Measurements from ENCODE around the gene C15orf61.

C15orf61 gene

DNA sequence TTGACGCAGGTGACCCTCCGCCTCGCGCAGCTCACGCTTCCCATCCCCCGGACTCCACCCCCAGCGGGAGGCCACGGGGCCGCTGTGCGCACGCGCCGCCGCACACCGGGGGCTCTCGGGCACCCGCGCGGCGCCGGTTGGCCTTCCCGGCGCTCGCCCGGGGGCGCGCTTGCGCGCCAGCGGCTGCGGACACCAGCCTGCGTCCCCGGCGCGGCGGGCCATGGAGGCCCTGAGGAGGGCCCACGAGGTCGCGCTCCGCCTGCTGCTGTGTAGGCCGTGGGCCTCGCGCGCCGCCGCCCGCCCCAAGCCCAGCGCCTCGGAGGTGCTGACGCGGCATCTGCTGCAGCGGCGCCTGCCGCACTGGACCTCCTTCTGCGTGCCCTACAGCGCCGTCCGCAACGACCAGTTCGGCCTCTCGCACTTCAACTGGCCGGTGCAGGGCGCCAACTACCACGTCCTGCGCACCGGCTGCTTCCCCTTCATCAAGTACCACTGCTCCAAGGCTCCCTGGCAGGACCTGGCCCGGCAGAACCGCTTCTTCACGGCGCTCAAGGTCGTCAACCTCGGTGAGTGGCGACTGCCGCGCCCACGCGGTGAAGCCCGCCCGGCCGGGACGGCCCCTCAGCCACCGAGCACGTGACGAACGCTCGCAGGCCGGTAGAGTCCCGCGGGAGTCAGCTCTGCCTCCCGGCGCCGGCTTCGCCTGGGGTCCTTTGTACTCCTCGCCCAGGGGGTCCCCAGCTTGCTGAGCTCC lies at the start of gene C15orf61:
C15orf61 (plus strand) TSS at position 103 of the 754 bp plus-strand sequence; CDS start at position 221, 118 bp downstream.
- H3K4me1 ChIP-seq (ENCODE audit: control insufficient read depth, insufficient read depth, low read length), result peaks cover 20% of the 10 kb centered on the region
- H3K27ac ChIP-seq (ENCODE audit: low read depth, low read length), result peak within 1 kb of the TSS; percentile 71; the same call in 1 of the 2 replicates

GRCh38 chr15:67472957-67473356 lies 48.0 kb upstream of the C15orf61 start:
- no peak overlapping the region for H3K9ac ChIP-seq (ENCODE audit: low read length)
- no peaks in the 10 kb centered on the region for H3K27me3 ChIP-seq (ENCODE audit: control insufficient read depth, insufficient read depth, low read length)
- no peaks in the 10 kb centered on the region for H3K9me3 ChIP-seq (ENCODE audit: control insufficient read depth, insufficient read depth, low read depth, low read length)
- no peak overlapping the region for H3K4me3 ChIP-seq (ENCODE audit: low read depth, low read length)
- no peak overlapping the region for H3K27ac ChIP-seq (ENCODE audit: low read depth, low read length)
- H3K4me1 ChIP-seq (ENCODE audit: control insufficient read depth, insufficient read depth, low read length), result no peaks in the 10 kb centered on the region
- H3K36me3 ChIP-seq (ENCODE audit: control insufficient read depth, insufficient read depth, low read length), result no peaks in the 10 kb centered on the region

More for the DNA sequence above, at the start of gene C15orf61:
- H3K4me3 ChIP-seq (ENCODE audit: low read depth, low read length), result peak within 1 kb of the TSS; percentile 83
- H3K27me3 ChIP-seq (ENCODE audit: control insufficient read depth, insufficient read depth, low read length), result no peaks in the 10 kb centered on the region
- peak within 1 kb of the TSS; percentile 98 for H3K9ac ChIP-seq (ENCODE audit: low read length)
- H3K9me3 ChIP-seq (ENCODE audit: control insufficient read depth, insufficient read depth, low read depth, low read length), result no peaks in the 10 kb centered on the region
- H3K36me3 ChIP-seq (ENCODE audit: control insufficient read depth, insufficient read depth, low read length), result no peaks in the 10 kb centered on the region

DNA sequence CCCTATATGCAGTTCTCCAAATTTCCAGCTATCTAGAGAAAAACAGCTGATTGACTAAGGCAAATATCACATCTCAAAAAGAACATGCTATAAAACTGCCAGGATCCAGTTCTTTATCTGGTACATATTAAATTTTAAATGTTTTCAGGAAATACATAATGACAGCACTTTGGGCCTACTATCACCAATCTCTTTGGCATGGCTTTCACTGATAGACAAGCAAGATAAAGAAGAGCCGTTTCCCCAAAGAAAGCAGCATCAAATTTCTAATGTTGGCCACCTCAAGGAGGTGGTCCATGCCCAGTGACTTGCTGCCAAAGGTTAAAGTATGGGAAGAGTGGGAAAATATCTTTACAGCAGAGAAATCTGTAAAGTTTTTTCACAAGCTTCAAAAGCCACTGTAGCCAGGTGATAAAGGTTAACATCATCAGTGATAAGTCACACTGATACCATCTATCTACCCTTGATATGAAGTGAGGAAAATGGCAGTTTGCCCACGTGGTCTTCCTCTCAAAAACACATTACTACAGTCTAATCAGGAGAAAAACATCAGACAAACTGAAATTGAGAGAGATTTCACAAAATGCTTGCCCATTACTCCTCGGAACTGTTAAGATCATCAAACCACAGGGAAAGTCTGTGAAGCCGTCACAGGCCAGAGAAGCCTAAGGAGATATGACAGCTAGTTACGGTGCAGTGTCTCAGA lies 46.4 kb upstream of the C15orf61 start:
- Histone ChIP-seq H3K9me3 (ENCODE audit: control insufficient read depth, insufficient read depth, low read depth, low read length) (no peaks in the 10 kb centered on the region), H3K9ac (ENCODE audit: low read length) (no peak overlapping the region), H3K4me3 (ENCODE audit: low read depth, low read length) (no peak overlapping the region), H3K27me3 (ENCODE audit: control insufficient read depth, insufficient read depth, low read length) (no peaks in the 10 kb centered on the region), H3K36me3 (ENCODE audit: control insufficient read depth, insufficient read depth, low read length) (no peaks in the 10 kb centered on the region), H3K27ac (ENCODE audit: low read depth, low read length) (no peak overlapping the region), H3K4me1 (ENCODE audit: control insufficient read depth, insufficient read depth, low read length) (no peaks in the 10 kb centered on the region)

DNA sequence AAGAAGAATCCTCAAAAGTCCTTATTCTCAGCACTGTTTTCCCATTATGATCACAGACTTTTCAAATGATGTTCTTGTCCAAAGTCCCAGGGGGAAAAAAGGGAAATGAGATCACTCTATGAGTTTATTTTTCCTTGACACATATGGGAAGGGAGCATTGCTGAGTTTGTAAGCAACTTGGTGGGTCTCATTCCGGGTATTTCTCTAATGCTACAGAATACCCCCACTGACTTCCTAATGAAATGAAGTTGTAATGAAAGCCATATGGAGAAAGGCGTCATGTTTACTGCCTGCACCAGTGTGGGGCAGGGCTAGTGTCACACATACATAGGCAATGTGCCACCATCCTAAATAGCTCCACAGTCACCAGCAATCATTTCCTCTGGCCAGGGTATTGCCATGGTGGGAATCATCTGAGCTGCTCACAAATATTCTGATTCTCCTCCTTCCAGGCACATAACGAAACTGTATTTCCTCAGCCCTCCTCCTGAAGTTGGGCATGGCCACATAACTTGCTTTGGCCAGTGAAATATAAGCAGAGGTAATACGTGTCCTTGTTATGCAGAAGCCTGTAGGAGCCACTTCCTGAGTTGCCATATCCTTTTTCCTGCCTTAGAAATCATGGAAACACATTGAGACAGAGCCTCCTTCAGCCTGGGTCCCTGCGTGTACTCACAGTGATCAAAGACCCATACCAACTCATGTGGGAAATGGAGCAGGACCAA lies 41.0 kb upstream of the C15orf61 start:
- no peak overlapping the region for H3K9ac ChIP-seq (ENCODE audit: low read length)
- H3K4me1 ChIP-seq (ENCODE audit: control insufficient read depth, insufficient read depth, low read length), result no peaks in the 10 kb centered on the region; the same call in 1 of the 2 replicates
- no peaks in the 10 kb centered on the region for H3K9me3 ChIP-seq (ENCODE audit: control insufficient read depth, insufficient read depth, low read depth, low read length)
- H3K27me3 ChIP-seq (ENCODE audit: control insufficient read depth, insufficient read depth, low read length), result no peaks in the 10 kb centered on the region
- H3K4me3 ChIP-seq (ENCODE audit: low read depth, low read length), result no peak overlapping the region
- H3K27ac ChIP-seq (ENCODE audit: low read depth, low read length), result no peak overlapping the region
- H3K36me3 ChIP-seq (ENCODE audit: control insufficient read depth, insufficient read depth, low read length), result no peaks in the 10 kb centered on the region

GRCh38 chr15:67480741-67481140 lies 40.2 kb upstream of the C15orf61 start:
- no peaks in the 10 kb centered on the region for H3K27me3 ChIP-seq (ENCODE audit: control insufficient read depth, insufficient read depth, low read length)
- no peaks in the 10 kb centered on the region for H3K36me3 ChIP-seq (ENCODE audit: control insufficient read depth, insufficient read depth, low read length)
- no peak overlapping the region for H3K9ac ChIP-seq (ENCODE audit: low read length)
- H3K27ac ChIP-seq (ENCODE audit: low read depth, low read length), result no peak overlapping the region
- H3K4me3 ChIP-seq (ENCODE audit: low read depth, low read length), result no peak overlapping the region
- H3K9me3 ChIP-seq (ENCODE audit: control insufficient read depth, insufficient read depth, low read depth, low read length), result no peaks in the 10 kb centered on the region
- H3K4me1 ChIP-seq (ENCODE audit: control insufficient read depth, insufficient read depth, low read length), result no peaks in the 10 kb centered on the region; the same call in 1 of the 2 replicates

GRCh38 chr15:67481680-67482079 lies 39.3 kb upstream of the C15orf61 start:
- H3K4me3 ChIP-seq (ENCODE audit: low read depth, low read length), result no peak overlapping the region
- H3K27me3 ChIP-seq (ENCODE audit: control insufficient read depth, insufficient read depth, low read length), result no peaks in the 10 kb centered on the region
- no peak overlapping the region for H3K9ac ChIP-seq (ENCODE audit: low read length)
- no peaks in the 10 kb centered on the region; the same call in 1 of the 2 replicates for H3K4me1 ChIP-seq (ENCODE audit: control insufficient read depth, insufficient read depth, low read length)
- H3K9me3 ChIP-seq (ENCODE audit: control insufficient read depth, insufficient read depth, low read depth, low read length), result no peaks in the 10 kb centered on the region
- H3K36me3 ChIP-seq (ENCODE audit: control insufficient read depth, insufficient read depth, low read length), result no peaks in the 10 kb centered on the region
- H3K27ac ChIP-seq (ENCODE audit: low read depth, low read length), result no peak overlapping the region

DNA sequence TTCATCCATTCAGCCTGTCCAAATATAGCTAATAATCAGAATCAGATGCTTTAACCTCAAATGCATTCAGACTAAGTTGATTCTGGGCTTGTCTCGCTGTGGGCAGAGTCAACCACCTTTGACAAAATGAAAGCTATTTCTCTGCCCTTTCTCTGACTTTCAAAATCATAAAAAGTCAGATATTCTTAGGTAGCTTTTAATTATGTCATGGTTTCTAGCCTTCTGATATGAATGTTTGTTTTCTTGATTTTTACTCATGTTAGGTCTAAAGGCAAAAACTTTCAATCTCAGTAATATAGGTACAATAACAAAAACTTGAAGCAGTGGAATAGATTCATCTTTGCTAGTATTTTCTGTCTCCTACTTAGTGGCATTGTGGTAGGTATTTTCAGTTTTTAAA lies 25.3 kb upstream of the C15orf61 start:
- Histone ChIP-seq H3K4me3 (ENCODE audit: low read depth, low read length) (no peak overlapping the region), H3K9me3 (ENCODE audit: control insufficient read depth, insufficient read depth, low read depth, low read length) (no peaks in the 10 kb centered on the region), H3K27ac (ENCODE audit: low read depth, low read length) (no peak overlapping the region), H3K36me3 (ENCODE audit: control insufficient read depth, insufficient read depth, low read length) (no peaks in the 10 kb centered on the region), H3K9ac (ENCODE audit: low read length) (no peak overlapping the region), H3K4me1 (ENCODE audit: control insufficient read depth, insufficient read depth, low read length) (peaks cover 9% of the 10 kb centered on the region), H3K27me3 (ENCODE audit: control insufficient read depth, insufficient read depth, low read length) (no peaks in the 10 kb centered on the region; the same call in 1 of the 2 replicates)

DNA sequence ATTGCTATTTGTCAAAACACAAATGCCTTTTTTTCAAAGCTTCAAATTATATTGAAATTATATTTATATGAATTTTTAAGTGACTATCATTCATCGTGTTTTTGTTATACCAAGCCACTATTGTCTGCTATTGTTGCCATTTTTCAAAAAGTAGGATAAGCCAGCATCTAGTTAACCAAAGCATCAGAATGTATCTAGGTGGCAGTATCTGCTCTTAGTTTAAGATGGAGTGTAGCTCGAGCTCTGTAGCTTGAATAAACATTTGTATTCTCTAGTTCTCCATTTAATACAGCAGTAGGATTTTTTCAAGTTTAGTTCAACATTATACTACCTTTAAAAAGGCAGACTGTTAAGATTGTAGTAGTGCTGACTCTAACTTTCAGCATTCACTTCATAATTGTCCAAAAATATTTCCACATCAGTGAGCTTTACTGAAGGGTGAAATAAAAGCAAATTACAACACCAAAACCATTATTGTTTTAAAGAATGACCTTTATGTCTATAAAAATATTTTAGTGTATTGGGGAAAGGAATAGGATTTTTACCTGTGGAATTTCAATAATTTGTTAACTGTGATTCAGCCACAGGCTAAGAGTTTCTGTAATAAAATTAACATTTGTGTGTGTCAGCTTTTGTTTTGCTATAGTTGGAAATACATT lies 19.6 kb upstream of the C15orf61 start:
- no peak overlapping the region for H3K9ac ChIP-seq (ENCODE audit: low read length)
- H3K4me3 ChIP-seq (ENCODE audit: low read depth, low read length), result no peak overlapping the region
- no peak overlapping the region for H3K27ac ChIP-seq (ENCODE audit: low read depth, low read length)
- no peaks in the 10 kb centered on the region for H3K9me3 ChIP-seq (ENCODE audit: control insufficient read depth, insufficient read depth, low read depth, low read length)
- H3K27me3 ChIP-seq (ENCODE audit: control insufficient read depth, insufficient read depth, low read length), result no peaks in the 10 kb centered on the region
- H3K36me3 ChIP-seq (ENCODE audit: control insufficient read depth, insufficient read depth, low read length), result no peaks in the 10 kb centered on the region
- peaks cover 9% of the 10 kb centered on the region for H3K4me1 ChIP-seq (ENCODE audit: control insufficient read depth, insufficient read depth, low read length)

- H3K4me3 ChIP-seq (ENCODE audit: low read depth, low read length), result no peak overlapping the region
- no peaks in the 10 kb centered on the region for H3K9me3 ChIP-seq (ENCODE audit: control insufficient read depth, insufficient read depth, low read depth, low read length)
- H3K27ac ChIP-seq (ENCODE audit: low read depth, low read length), result no peak overlapping the region
- H3K36me3 ChIP-seq (ENCODE audit: control insufficient read depth, insufficient read depth, low read length), result no peaks in the 10 kb centered on the region
- H3K4me1 ChIP-seq (ENCODE audit: control insufficient read depth, insufficient read depth, low read length), result peaks cover 9% of the 10 kb centered on the region
- no peak overlapping the region for H3K9ac ChIP-seq (ENCODE audit: low read length)
- no peaks in the 10 kb centered on the region for H3K27me3 ChIP-seq (ENCODE audit: control insufficient read depth, insufficient read depth, low read length)
These were observed 19.0 kb upstream of the C15orf61 start for GRCh38 chr15:67501836-67502461.

DNA sequence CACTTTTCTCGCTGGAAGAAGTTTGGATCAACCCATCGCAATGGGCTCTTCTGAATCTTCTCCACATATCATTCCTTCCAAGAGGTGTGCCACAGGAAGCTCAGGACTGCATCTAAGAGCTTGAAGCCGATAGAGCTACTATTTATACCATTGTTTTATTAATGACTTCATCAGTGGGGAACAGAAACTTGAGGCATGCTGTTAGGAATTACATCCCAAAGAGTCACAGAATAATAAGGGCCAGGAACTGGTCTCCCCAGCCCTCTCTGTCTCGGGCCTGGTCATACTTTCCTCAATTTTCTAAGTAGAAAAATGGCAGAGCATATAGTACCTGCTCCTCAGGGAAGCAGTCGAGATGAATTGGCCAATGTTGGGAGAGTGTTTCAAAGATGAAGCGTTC lies 16.9 kb upstream of the C15orf61 start:
- no peaks in the 10 kb centered on the region for H3K27me3 ChIP-seq (ENCODE audit: control insufficient read depth, insufficient read depth, low read length)

More for the DNA sequence above, 16.9 kb upstream of the C15orf61 start:
- no peaks in the 10 kb centered on the region for H3K36me3 ChIP-seq (ENCODE audit: control insufficient read depth, insufficient read depth, low read length)
- H3K9me3 ChIP-seq (ENCODE audit: control insufficient read depth, insufficient read depth, low read depth, low read length), result no peaks in the 10 kb centered on the region
- H3K27ac ChIP-seq (ENCODE audit: low read depth, low read length), result no peak overlapping the region
- H3K9ac ChIP-seq (ENCODE audit: low read length), result no peak overlapping the region
- H3K4me1 ChIP-seq (ENCODE audit: control insufficient read depth, insufficient read depth, low read length), result peaks cover 9% of the 10 kb centered on the region
- H3K4me3 ChIP-seq (ENCODE audit: low read depth, low read length), result no peak overlapping the region

Measured in HUES6 (cell line).